ENCODE data around the gene SPG7.

Gene SPG7

GRCh38 chr16:89476379-89476778 is 31.8 kb upstream of the SPG7 start:
- DNase-seq (ENCODE audit: extremely low spot score): no peak
- POLR2A ChIA-PET: no interaction called here
- no peak for TF ChIP-seq ARNT (IDR thresholded peaks at IDR 0.05)
- TF ChIP-seq, protein P1, sequence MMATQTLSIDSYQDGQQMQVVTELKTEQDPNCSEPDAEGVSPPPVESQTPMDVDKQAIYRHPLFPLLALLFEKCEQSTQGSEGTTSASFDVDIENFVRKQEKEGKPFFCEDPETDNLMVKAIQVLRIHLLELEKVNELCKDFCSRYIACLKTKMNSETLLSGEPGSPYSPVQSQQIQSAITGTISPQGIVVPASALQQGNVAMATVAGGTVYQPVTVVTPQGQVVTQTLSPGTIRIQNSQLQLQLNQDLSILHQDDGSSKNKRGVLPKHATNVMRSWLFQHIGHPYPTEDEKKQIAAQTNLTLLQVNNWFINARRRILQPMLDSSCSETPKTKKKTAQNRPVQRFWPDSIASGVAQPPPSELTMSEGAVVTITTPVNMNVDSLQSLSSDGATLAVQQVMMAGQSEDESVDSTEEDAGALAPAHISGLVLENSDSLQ (IDR thresholded peaks at IDR 0.05): no peak
- TF ChIP-seq ELF4 (IDR thresholded peaks at IDR 0.05): no peak
- TF ChIP-seq FOXA1 (IDR thresholded peaks at IDR 0.05): no peak
- TF ChIP-seq LEF1 (IDR thresholded peaks at IDR 0.05; ENCODE audit: borderline replicate concordance): no peak
- no peak for TF ChIP-seq SUZ12 (IDR thresholded peaks at IDR 0.05)
- no peak for TF ChIP-seq HDGF (IDR thresholded peaks at IDR 0.05; ENCODE audit: borderline replicate concordance)
- CTCF ChIA-PET: interaction anchor here (1.0 kb wide), 1 partner anchor 9 kb away, joined by 3 read pairs; no protein-coding TSS in a partner anchor

- TF ChIP-seq BHLHE40 (IDR thresholded peaks at IDR 0.05; ENCODE audit: borderline replicate concordance) (no peak), SP1 (IDR thresholded peaks at IDR 0.05) (no peak), ARNT (IDR thresholded peaks at IDR 0.05) (no peak), TARDBP (IDR thresholded peaks at IDR 0.05) (no peak)
- no peak for DNase-seq (ENCODE audit: extremely low spot score)
- ChIA-PET CTCF (interaction anchor here (1.0 kb wide), 1 partner anchor 10 kb away, joined by 3 read pairs; no protein-coding TSS in a partner anchor), POLR2A (no interaction called here)
These were observed 31.4 kb upstream of the SPG7 start for GRCh38 chr16:89476811-89477261.

DNA sequence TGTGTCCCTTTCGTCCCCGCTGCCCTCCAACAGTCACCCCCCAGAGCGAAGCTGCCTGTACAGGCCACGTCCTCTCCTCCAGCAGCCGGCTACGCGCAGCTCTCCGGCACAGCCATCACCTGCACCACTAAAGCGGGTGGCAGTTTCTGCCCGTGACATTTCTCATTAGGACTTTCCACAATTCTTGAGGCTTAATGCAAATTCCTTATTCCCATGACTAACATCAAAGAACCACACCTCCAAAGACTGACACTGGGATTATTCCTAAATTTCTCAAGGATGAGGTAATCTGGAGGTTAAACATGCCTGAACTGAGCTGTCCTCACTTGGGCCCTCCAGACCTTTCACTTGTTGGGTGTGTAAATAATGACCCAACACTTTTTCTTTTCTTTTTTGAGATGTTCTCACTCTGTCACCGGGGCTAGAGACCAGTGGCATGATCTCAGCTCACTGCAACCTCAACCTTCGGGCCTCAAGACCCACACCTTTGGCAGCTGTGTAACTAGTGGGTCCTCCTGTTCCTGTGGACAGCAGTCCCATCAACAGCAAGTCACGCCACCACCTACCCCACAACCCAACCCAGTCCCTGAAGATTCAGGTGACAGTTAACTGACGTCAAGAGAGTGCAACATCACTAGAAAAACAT is 29.5 kb upstream of the SPG7 start:
- DNase-seq (ENCODE audit: extremely low spot score): no peak
- POLR2A ChIA-PET: interaction anchor here (0.8 kb wide), 1 partner anchor 27 kb away, joined by 3 read pairs; no protein-coding TSS in a partner anchor
- CTCF ChIA-PET: no interaction called here
- TF ChIP-seq NFRKB (IDR thresholded peaks at IDR 0.05) (no peak), HDGF (IDR thresholded peaks at IDR 0.05; ENCODE audit: borderline replicate concordance) (no peak), FOXA1 (IDR thresholded peaks at IDR 0.05) (no peak), FOXM1 (IDR thresholded peaks at IDR 0.05; ENCODE audit: borderline replicate concordance) (no peak), ZNF384 (IDR thresholded peaks at IDR 0.05) (no peak)
- TF ChIP-seq, protein P1 (IDR thresholded peaks at IDR 0.05): no peak

GRCh38 chr16:89481356-89481955 is 26.7 kb upstream of the SPG7 start:
- DNase-seq (ENCODE audit: extremely low spot score): no peak
- TF ChIP-seq, protein P1 (IDR thresholded peaks at IDR 0.05): peak; percentile 26; the same call in 1 of the 2 replicates
- TF ChIP-seq ARNT (IDR thresholded peaks at IDR 0.05): no peak
- ChIA-PET POLR2A (no interaction called here), CTCF (no interaction called here)

DNA sequence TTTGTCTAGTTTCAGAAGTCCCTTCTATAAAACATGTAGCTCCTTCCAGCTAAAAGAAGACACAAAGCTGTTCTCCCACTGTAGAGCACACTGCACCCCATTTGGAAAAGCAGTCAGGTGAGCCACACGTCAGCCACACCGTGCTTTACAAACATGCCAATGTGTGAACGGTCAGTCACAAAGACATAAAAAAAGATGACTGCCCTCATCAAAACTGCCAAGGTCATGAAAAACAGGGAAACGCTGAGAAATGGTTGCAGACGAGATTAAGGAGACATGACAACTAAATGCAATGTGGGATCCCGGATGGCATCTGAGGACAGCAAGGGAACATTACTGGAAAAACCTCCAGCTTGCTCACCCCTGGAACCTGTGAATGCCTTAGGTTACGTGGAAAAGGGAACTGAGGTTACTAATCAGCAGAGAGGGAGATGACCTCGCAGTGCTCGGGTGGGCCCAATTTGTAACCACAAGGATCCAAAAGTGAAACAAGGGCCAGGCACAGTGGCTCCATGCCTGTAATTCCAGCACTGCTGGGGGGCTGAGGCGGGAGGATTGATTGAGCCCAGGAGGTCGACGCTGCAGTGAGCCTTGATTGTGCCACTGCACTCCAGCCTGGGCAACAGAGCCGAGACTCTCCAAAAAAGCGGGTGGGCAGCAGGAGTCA is 25.9 kb upstream of the SPG7 start:
- TF ChIP-seq BHLHE40 (IDR thresholded peaks at IDR 0.05; ENCODE audit: borderline replicate concordance) (no peak), SUZ12 (IDR thresholded peaks at IDR 0.05) (no peak), NFRKB (IDR thresholded peaks at IDR 0.05) (no peak), HDGF (IDR thresholded peaks at IDR 0.05; ENCODE audit: borderline replicate concordance) (no peak), LEF1 (IDR thresholded peaks at IDR 0.05; ENCODE audit: borderline replicate concordance) (no peak), FOXK2 (IDR thresholded peaks at IDR 0.05) (no peak), CTBP1 (IDR thresholded peaks at IDR 0.05; ENCODE audit: borderline replicate concordance) (no peak), FOXM1 (IDR thresholded peaks at IDR 0.05; ENCODE audit: borderline replicate concordance) (no peak), ARNT (IDR thresholded peaks at IDR 0.05) (no peak), ELF4 (IDR thresholded peaks at IDR 0.05) (no peak), FOXA1 (IDR thresholded peaks at IDR 0.05) (no peak), L3MBTL2 (conservative IDR thresholded peaks at IDR 0.05) (no peak), ZNF384 (IDR thresholded peaks at IDR 0.05) (no peak), TARDBP (IDR thresholded peaks at IDR 0.05) (no peak), SP1 (IDR thresholded peaks at IDR 0.05) (no peak)
- TF ChIP-seq, protein P1 (IDR thresholded peaks at IDR 0.05): no peak
- POLR2A ChIA-PET: interaction anchor here (1.2 kb wide), 1 partner anchor 15 kb away, joined by 3 read pairs; no protein-coding TSS in a partner anchor
- CTCF ChIA-PET: no interaction called here
- DNase-seq (ENCODE audit: extremely low spot score): no peak

DNA sequence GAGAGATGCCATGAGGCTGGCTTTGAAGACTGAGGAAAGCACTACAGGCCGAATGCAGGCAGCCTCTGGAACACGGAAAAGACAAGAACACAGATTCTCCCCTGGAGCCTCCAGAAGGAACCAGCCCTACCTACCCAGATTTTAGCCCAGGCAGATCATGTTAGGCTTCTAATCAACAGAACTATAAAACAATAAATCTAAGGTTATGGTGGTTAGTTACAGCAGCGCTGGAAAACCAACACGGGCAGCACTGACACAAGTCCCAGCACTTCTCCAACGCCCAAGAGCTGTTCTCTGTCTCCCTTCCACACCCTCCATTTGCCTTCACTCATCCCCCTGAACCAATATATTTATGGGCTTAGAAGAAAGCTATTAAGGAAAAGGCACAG is 25.4 kb upstream of the SPG7 start:
- CTCF ChIA-PET: no interaction called here
- DNase-seq (ENCODE audit: extremely low spot score): no peak
- POLR2A ChIA-PET: interaction anchor here (1.2 kb wide), 1 partner anchor 16 kb away, joined by 3 read pairs; no protein-coding TSS in a partner anchor
- TF ChIP-seq FOXK2 (IDR thresholded peaks at IDR 0.05): no peak
- TF ChIP-seq, protein P1 (IDR thresholded peaks at IDR 0.05): peak; percentile 42
